Panc1 (cell line): ENCODE measurements around the gene ABL1. TPM values are rescaled to one million over a fixed set of nuclear protein-coding genes. Genes with fewer than 3 reads are reported as not detected.

ENCODE experiments used
- ATAC-seq: fragments of 200-7000 bp; cut with Tn5 transposase; 2 replicates; pipeline ENCODE4 v1.9.1; 2020; ENCODE audit warnings: mild to moderate bottlenecking, moderate library complexity
- BruUV-seq: library from RNA; stranded (reverse); fragments of 400-500 nt; replicated peaks from 2 replicates; lab custom pipeline; 2021; lab: Mats Ljungman, UMichigan
- CTCF ChIA-PET: fragments of 300-600 bp; sonication (Branson Sonifier 250); formaldehyde crosslinking; loops from one replicate; lab custom pipeline; 2022; ENCODE audit warnings: antibody characterized with exemption; lab: Charles Lee
- POLR2A ChIA-PET: fragments of 300-600 bp; sonication (Branson Sonifier 250); formaldehyde crosslinking; loops from one replicate; lab custom pipeline; 2022; ENCODE audit warnings: antibody characterized with exemption; lab: Charles Lee
- DNase-seq: peaks from one replicate; pipeline ENCODE4 v3.0.0-alpha.2; 2010; ENCODE audit warnings: low read depth, low spot score
- H3K27ac ChIP-seq: 2 replicates; pipeline ENCODE4 v1.5.1; 2011; ENCODE audit warnings: mild to moderate bottlenecking, low read length, inconsistent platforms
- H3K27me3 ChIP-seq: fragments of 200-500 bp; sonication (Bioruptor generic); 2 replicates; pipeline ENCODE4 v1.6.0; 2014; ENCODE audit warnings: low read length, inconsistent platforms; ENCODE audit not compliant: control insufficient read depth, insufficient read depth
- H3K36me3 ChIP-seq: fragments of 200-500 bp; sonication (Bioruptor generic); 2 replicates; pipeline ENCODE4 v1.5.1; 2014; ENCODE audit warnings: inconsistent platforms, mild to moderate bottlenecking, low read length, moderate library complexity; ENCODE audit not compliant: control insufficient read depth, insufficient read depth
- H3K4me1 ChIP-seq: 2 replicates; pipeline ENCODE4 v1.5.1; 2011; ENCODE audit warnings: inconsistent platforms, mild to moderate bottlenecking, low read length, moderate library complexity; ENCODE audit not compliant: control insufficient read depth, insufficient read depth
- H3K4me3 ChIP-seq, 2 experiments: 2 replicates each; pipeline ENCODE4 v1.5.1; 2011 to 2012; ENCODE audit warnings: low read depth in 2 of 2, low read length in 2 of 2, mild to moderate bottlenecking in 2 of 2, inconsistent platforms in 1 of 2, moderate library complexity in 1 of 2
- H3K9me3 ChIP-seq: fragments of 200-500 bp; sonication (Bioruptor generic); 2 replicates; pipeline ENCODE4 v1.5.1; 2014; ENCODE audit warnings: low read depth, mild to moderate bottlenecking, inconsistent platforms, low read length, moderate library complexity; ENCODE audit not compliant: control insufficient read depth, insufficient read depth
- CTCF ChIP-seq: fragments of 450-650 bp; IDR thresholded peaks from 2 replicates; pipeline ENCODE4 v1.5.1; 2017; ENCODE audit warnings: mild to moderate bottlenecking
- POLR2AphosphoS5 ChIP-seq: IDR thresholded peaks from 2 replicates; pipeline ENCODE4 v1.6.1; 2012; ENCODE audit warnings: mild to moderate bottlenecking, low read depth, low read length, moderate library complexity
- REST ChIP-seq, 2 experiments: IDR thresholded peaks; 2 replicates each; pipeline ENCODE4 v1.6.1; 2011 to 2012; ENCODE audit warnings: low read depth in 2 of 2, control low read depth in 1 of 2, low read length in 1 of 2, mild to moderate bottlenecking in 1 of 2, moderate library complexity in 1 of 2; ENCODE audit not compliant: insufficient read depth in 1 of 2
- SIN3A ChIP-seq: IDR thresholded peaks from 2 replicates; pipeline ENCODE4 v1.6.1; 2012; ENCODE audit warnings: low read depth, mild to moderate bottlenecking, low read length, moderate library complexity, borderline replicate concordance; ENCODE audit not compliant: insufficient read depth
- TCF7L2 ChIP-seq: IDR thresholded peaks from 2 replicates; pipeline ENCODE4 v1.6.1; 2011; ENCODE audit warnings: mild to moderate bottlenecking, low read depth, low read length, inconsistent platforms
- in situ Hi-C: cut with HindIII; loops from 2 replicates; pipeline ENCODE4 v1.10.0; 2016; ENCODE audit warnings: low sequenced_read_pairs, low pct_unique_long_range_greater_than_20kb
- intact Hi-C: fragments of 100-400 bp; cut with micrococcal nuclease; formaldehyde crosslinking; loops from one replicate; pipeline ENCODE4 v1.10.0; 2022; ENCODE audit not compliant: unreplicated experiment
- total RNA-seq: library from RNA; stranded (reverse); gene quantifications from one replicate; pipeline ENCODE4 v1.2.1, GENCODE V29; 2021; ENCODE audit not compliant: unreplicated experiment

Gene ABL1
- total RNA-seq, 1 experiment from 2014 or later, result 48.4 TPM

- Histone ChIP-seq H3K36me3 (no peaks in the 10 kb centered on the region), H3K27me3 (no peaks in the 10 kb centered on the region), H3K9me3 (peaks cover 12% of the 10 kb centered on the region; the same call in 1 of the 2 replicates), H3K27ac (no peak overlapping the region), H3K4me1 (peaks cover 4% of the 10 kb centered on the region), H3K4me3 (no peak overlapping the region)
- ChIA-PET CTCF (no interaction called here), POLR2A (interaction anchor here (0.5 kb wide), 2 partner anchors 21 to 65 kb away, joined by 4 to 7 read pairs; no protein-coding TSS in a partner anchor)
- DNase-seq (no peak), ATAC-seq (no peak)
- intact Hi-C loops (no loop called here), in situ Hi-C loops (no loop called here)
- no TSS peak for BruUV-seq
- TF ChIP-seq POLR2AphosphoS5 (no peak), SIN3A (no peak), REST (IDR thresholded peaks at IDR 0.05; ENCODE audit: insufficient read depth in 1 of 2, low read depth in 2 of 2, low read length in 1 of 2) (no peak), TCF7L2 (no peak), CTCF (no peak)
Measured at GRCh38 chr9:130786526-130786925, 48.5 kb upstream of the ABL1 start.

DNA sequence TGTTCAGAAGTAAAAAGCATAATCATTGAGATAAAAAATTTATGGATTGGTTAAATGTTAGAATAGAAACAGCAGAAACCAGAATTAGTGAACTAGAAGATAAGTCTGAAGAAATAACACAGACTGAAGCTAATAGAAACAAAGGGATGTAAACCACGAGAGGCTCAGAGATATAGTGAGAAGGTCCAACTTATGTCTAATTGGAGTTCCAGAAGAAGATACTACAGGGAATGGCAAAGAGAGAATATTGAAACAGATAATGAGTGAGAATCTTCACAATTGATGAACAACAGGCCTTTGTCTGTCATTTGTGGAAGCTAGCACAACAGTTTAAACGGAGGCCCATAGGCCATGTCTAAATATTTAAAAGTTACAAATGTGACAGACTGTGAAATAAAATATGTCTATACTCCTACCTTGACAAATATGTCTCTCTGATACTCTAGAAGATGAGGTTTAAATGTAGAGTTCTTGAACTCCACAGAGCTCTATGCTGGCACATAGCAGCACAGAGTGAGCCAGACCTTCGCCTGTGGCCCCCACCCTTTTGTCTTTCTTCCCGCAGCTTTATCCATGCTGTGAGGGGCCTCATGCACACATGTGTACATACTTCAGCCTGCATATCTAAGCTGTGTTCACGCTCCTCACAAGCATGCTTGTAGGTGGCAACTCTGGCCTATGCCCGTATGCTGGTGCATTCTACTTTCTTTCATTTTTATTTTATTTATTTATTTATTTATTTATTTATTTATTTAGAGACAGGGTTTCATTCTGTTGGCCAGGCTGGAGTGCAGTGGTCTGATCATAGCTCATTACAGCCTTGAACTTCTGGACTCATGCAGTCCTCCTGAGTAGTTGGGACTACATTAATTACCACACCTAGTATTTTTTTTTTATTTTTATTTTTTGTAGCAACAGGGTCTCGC, 45.0 kb upstream of the ABL1 start:
- CTCF ChIA-PET, result interaction anchor here (0.5 kb wide), 1 partner anchor 22 kb away, joined by 8 read pairs; no protein-coding TSS in a partner anchor
- DNase-seq (no peak), ATAC-seq (no peak)
- POLR2A ChIA-PET, result no interaction called here
- Histone ChIP-seq H3K9me3 (peaks cover 12% of the 10 kb centered on the region; the same call in 1 of the 2 replicates), H3K27me3 (no peaks in the 10 kb centered on the region), H3K27ac (no peak overlapping the region), H3K36me3 (no peaks in the 10 kb centered on the region), H3K4me3 (no peak overlapping the region), H3K4me1 (no peaks in the 10 kb centered on the region)
- intact Hi-C loops (no loop called here), in situ Hi-C loops (no loop called here)
- TSS peak; percentile 42 for BruUV-seq
- no peak for TF ChIP-seq POLR2AphosphoS5
- no peak for TF ChIP-seq TCF7L2
- TF ChIP-seq REST (IDR thresholded peaks at IDR 0.05; ENCODE audit: insufficient read depth in 1 of 2, low read depth in 2 of 2, low read length in 1 of 2), result no peak
- no peak for TF ChIP-seq CTCF
- TF ChIP-seq SIN3A, result no peak
